ENCODE results near the gene DFFA. TPM values are rescaled to one million over a fixed set of nuclear protein-coding genes. Genes with fewer than 3 reads are reported as not detected.
A peak's percentile ranks its signal among the peaks of the same experiment; 100 is the strongest.

DFFA gene
- total and polyA plus RNA-seq, 2 of the 4 experiments (the other 2 are of a cell fraction), result 28.1 to 62.6 TPM

DNA sequence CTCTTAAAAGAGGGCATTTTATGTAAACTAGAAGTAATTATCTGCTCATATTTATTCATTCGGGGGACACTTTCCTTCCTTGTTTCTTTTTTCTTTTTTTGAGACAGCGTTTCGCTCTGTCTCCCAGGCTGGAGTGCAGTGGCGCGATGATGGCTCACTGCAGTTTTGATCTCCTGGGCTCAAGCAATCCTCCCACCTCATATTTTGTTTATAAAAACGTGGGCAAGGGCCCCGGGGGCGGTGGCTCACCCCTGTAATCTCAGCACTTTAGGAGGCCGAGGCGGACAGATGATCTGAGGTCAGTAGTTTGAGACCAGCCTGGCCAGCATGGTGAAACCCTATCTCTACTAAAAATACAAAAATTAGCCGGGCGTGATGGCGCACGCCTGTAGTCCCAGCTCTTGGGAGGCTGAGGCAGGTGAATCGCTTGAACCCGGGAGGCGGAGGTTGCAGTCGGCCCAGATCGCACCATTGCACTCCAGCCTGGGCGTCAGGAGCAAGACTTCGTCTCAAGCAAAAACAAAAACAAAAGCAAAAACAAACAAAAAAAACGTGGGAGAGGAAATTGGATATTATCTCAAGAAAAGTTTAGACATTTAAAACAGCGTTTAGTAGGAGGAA lies 926 bp upstream of the DFFA start:
- Histone ChIP-seq H4K91ac (ENCODE audit: insufficient read depth, low read depth, low read length) (no peak overlapping the region), H3K9me1 (ENCODE audit: insufficient read depth, low read length) (no peaks in the 10 kb centered on the region; the same call in 1 of the 2 replicates), H2BK20ac (ENCODE audit: low read depth, low read length) (no peak overlapping the region), H3K4me2 (ENCODE audit: low read depth, low read length) (no peak overlapping the region), H3K23ac (ENCODE audit: low read depth, low read length) (no peak overlapping the region), H2AK9ac (replicated peaks; ENCODE audit: low read depth, low read length, poor library complexity) (no peak overlapping the region), H2BK5ac (ENCODE audit: low read depth, low read length, poor library complexity, severe bottlenecking) (no peak overlapping the region), H2AK5ac (ENCODE audit: low read depth, low read length) (no peak overlapping the region), H3K27ac (ENCODE audit: insufficient read depth, low read length) (no peak overlapping the region), H2BK15ac (ENCODE audit: low read depth, low read length) (no peak overlapping the region), H3K9me3 (ENCODE audit: control insufficient read depth, insufficient read depth, low read length) (no peaks in the 10 kb centered on the region), H3K56ac (ENCODE audit: extremely low read depth, insufficient read depth, low read length) (no peak overlapping the region), H4K8ac (ENCODE audit: low read depth in 2 of 2, low read length in 2 of 2) (peak overlapping the region; percentile 50 to 63; a peak in 2 of 4 replicates), H3K27me3 (ENCODE audit: control insufficient read depth, insufficient read depth, low read length) (no peaks in the 10 kb centered on the region), H2AFZ (replicated peaks; ENCODE audit: low read length, poor library complexity) (peak overlapping the region; percentile 71), H3K14ac (replicated peaks; ENCODE audit: low read depth, low read length) (no peak overlapping the region), H3K4me3 (ENCODE audit: insufficient read depth, low read depth, low read length) (no peak overlapping the region), H4K5ac (ENCODE audit: low read depth, low read length) (0 out of 2 replicates have a peak overlapping the region, but pooled peaks have one; percentile 44), H3K18ac (ENCODE audit: low read depth, low read length) (no peak overlapping the region), H3K4ac (ENCODE audit: low read depth, low read length) (no peak overlapping the region), H3K79me1 (ENCODE audit: low read depth in 1 of 2, low read length in 2 of 2) (peaks cover 13 to 36% of the 10 kb centered on the region in 2 experiments), H2BK120ac (ENCODE audit: low read depth, low read length) (no peak overlapping the region), H3K36me3 (ENCODE audit: control insufficient read depth, insufficient read depth, low read length) (peaks cover 6% of the 10 kb centered on the region), H3K9ac (ENCODE audit: low read depth, low read length) (no peak overlapping the region), H4K20me1 (ENCODE audit: insufficient read depth, low read length) (no peaks in the 10 kb centered on the region; the same call in 1 of the 2 replicates), H3K4me1 (ENCODE audit: control insufficient read depth, insufficient read depth, low read length) (no peaks in the 10 kb centered on the region; the same call in 1 of the 2 replicates)
- in situ Hi-C loops (cut with MboI; ENCODE audit: low sequenced_read_pairs) (no loop called here), dilution Hi-C loops (cut with HindIII; ENCODE audit: low sequenced_read_pairs, unreplicated experiment) (no loop called here), intact Hi-C loops (cut with micrococcal nuclease) (no loop called here)
- BruUV-seq (replicated peaks), result no TSS peak
- CTCF ChIA-PET, result no interaction called here
- POLR2A ChIA-PET (ENCODE audit: unreplicated experiment), result interaction anchor here (0.6 kb wide), 1 partner anchor 1509 kb away, joined by 6 read pairs; no protein-coding TSS in a partner anchor
- DNase-seq, result no peak
- WGBS, 2 experiments (ENCODE audit: extremely low coverage in 2 of 2, insufficient read length in 1 of 2), result 72% methylated on average over 10 of the region's 23 CpGs; no CpG with 5 or more reads in 1 of the 2 experiments
- ATAC-seq (ENCODE audit: low read depth), result no peak
- TF ChIP-seq FOS (IDR thresholded peaks at IDR 0.05; ENCODE audit: low read depth, low read length) (no peak), SMC3 (IDR thresholded peaks at IDR 0.05; ENCODE audit: low read depth, low read length) (no peak), CHD1 (IDR thresholded peaks at IDR 0.05; ENCODE audit: low read depth, low read length) (no peak)
